Liver (tissue), 9 donors: Measurements from ENCODE around the gene NNMT. TPM values are rescaled to one million over a fixed set of nuclear protein-coding genes. Genes with fewer than 3 reads are reported as not detected.
"Not testable (repeated sequence)": the region's sequence is repeated elsewhere in the genome, so short reads cannot be mapped to it uniquely, and the experiment has no call there.

Experiments
- DNase-seq: peaks from one replicate; pipeline ENCODE4 v3.0.0-alpha.2; 2017; ENCODE audit warnings: low spot score
- H3K27ac ChIP-seq, 2 donors: one replicate each; pipeline ENCODE4 v1.7.0; 2013; ENCODE audit warnings: inconsistent platforms in 2 of 2, low read length in 2 of 2, control low read depth in 1 of 2, low read depth in 1 of 2, mild to moderate bottlenecking in 1 of 2
- H3K27me3 ChIP-seq, 4 donors: one replicate each; pipeline versions ENCODE4 v1.6.1 to v1.7.0; 2013; ENCODE audit warnings: low read length in 3 of 4, inconsistent platforms in 1 of 4, mild to moderate bottlenecking in 1 of 4, moderate library complexity in 1 of 4; ENCODE audit not compliant: control insufficient read depth in 4 of 4, insufficient read depth in 4 of 4
- H3K36me3 ChIP-seq, 4 donors: one replicate each; pipeline versions ENCODE4 v1.6.1 to v1.7.0; 2013; ENCODE audit warnings: low read length in 3 of 4, mild to moderate bottlenecking in 3 of 4, low read depth in 1 of 4, moderate library complexity in 1 of 4; ENCODE audit not compliant: control insufficient read depth in 4 of 4, insufficient read depth in 3 of 4
- H3K4me1 ChIP-seq, 4 donors: one replicate each; pipeline versions ENCODE4 v1.6.1 to v1.7.0; 2013; ENCODE audit warnings: low read length in 3 of 4, mild to moderate bottlenecking in 3 of 4, moderate library complexity in 1 of 4; ENCODE audit not compliant: control insufficient read depth in 4 of 4, insufficient read depth in 4 of 4
- H3K4me3 ChIP-seq, 3 donors: one replicate each; pipeline versions ENCODE4 v1.6.1 to v1.7.0; 2013; ENCODE audit warnings: low read length in 3 of 3, control low read depth in 1 of 3, low read depth in 1 of 3, mild to moderate bottlenecking in 1 of 3
- H3K9ac ChIP-seq, 2 donors: one replicate each; pipeline ENCODE4 v1.7.0; 2013; ENCODE audit warnings: low read length in 2 of 2, mild to moderate bottlenecking in 2 of 2, moderate library complexity in 2 of 2, control low read depth in 1 of 2, low read depth in 1 of 2
- H3K9me3 ChIP-seq, 4 donors: one replicate each; pipeline versions ENCODE4 v1.6.1 to v1.7.0; 2013; ENCODE audit warnings: low read length in 3 of 4; ENCODE audit not compliant: control insufficient read depth in 4 of 4
- EGR1 ChIP-seq, 2 donors: IDR thresholded peaks; 2 replicates each; pipeline ENCODE4 v1.6.1; 2016 to 2018; ENCODE audit warnings: antibody characterized with exemption in 2 of 2, low read depth in 2 of 2
- FOXA1 ChIP-seq: IDR thresholded peaks from 2 replicates; pipeline ENCODE4 v1.6.1; 2016; ENCODE audit warnings: antibody characterized with exemption
- FOXA2 ChIP-seq: IDR thresholded peaks from 2 replicates; pipeline ENCODE4 v1.6.1; 2016; ENCODE audit warnings: antibody characterized with exemption
- GABPA ChIP-seq, 2 donors: IDR thresholded peaks in 1 of 2; conservative IDR thresholded peaks in 1 of 2; 2 replicates each; pipeline ENCODE4 v1.6.1; 2016; ENCODE audit warnings: antibody characterized with exemption in 2 of 2, mild to moderate bottlenecking in 1 of 2, moderate library complexity in 1 of 2
- HNF4A ChIP-seq, 2 donors: conservative IDR thresholded peaks; 2 replicates each; pipeline ENCODE4 v1.6.1; 2016; ENCODE audit warnings: antibody characterized with exemption in 2 of 2, mild to moderate bottlenecking in 2 of 2
- HNF4G ChIP-seq: IDR thresholded peaks from 2 replicates; pipeline ENCODE4 v1.6.1; 2016; ENCODE audit warnings: antibody characterized with exemption
- JUND ChIP-seq, 2 donors: IDR thresholded peaks; 2 replicates each; pipeline ENCODE4 v1.6.1; 2016; ENCODE audit warnings: antibody characterized with exemption in 2 of 2
- MAX ChIP-seq: IDR thresholded peaks from 2 replicates; pipeline ENCODE4 v1.6.1; 2016; ENCODE audit warnings: antibody characterized with exemption
- NR2F2 ChIP-seq: IDR thresholded peaks from 2 replicates; pipeline ENCODE4 v1.6.1; 2016; ENCODE audit warnings: antibody characterized with exemption
- RAD21 ChIP-seq, 2 donors: IDR thresholded peaks; 2 replicates each; pipeline ENCODE4 v1.6.1; 2016; ENCODE audit warnings: antibody characterized with exemption in 2 of 2, mild to moderate bottlenecking in 2 of 2
- REST ChIP-seq: IDR thresholded peaks from 2 replicates; pipeline ENCODE4 v1.6.1; 2016; ENCODE audit warnings: antibody characterized with exemption, mild to moderate bottlenecking
- RXRA ChIP-seq, 2 donors: IDR thresholded peaks; 2 replicates each; pipeline ENCODE4 v1.6.1; 2017 to 2018; ENCODE audit warnings: antibody characterized with exemption in 2 of 2, mild to moderate bottlenecking in 1 of 2
- SP1 ChIP-seq: IDR thresholded peaks from 2 replicates; pipeline ENCODE4 v1.6.1; 2018; ENCODE audit warnings: antibody characterized with exemption, mild to moderate bottlenecking
- TAF1 ChIP-seq: conservative IDR thresholded peaks from 2 replicates; pipeline ENCODE4 v1.6.1; 2016; ENCODE audit warnings: antibody characterized with exemption, mild to moderate bottlenecking
- YY1 ChIP-seq: IDR thresholded peaks from 2 replicates; pipeline ENCODE4 v1.6.1; 2016; ENCODE audit warnings: antibody characterized with exemption, mild to moderate bottlenecking
- WGBS: extraction: QIAGEN DNeasy Blood & Tissue Kit; methylation state at CpG from one replicate; pipeline ENCODE4 v1.1.7; 2013; 5-methylcytosine and 5-hydroxymethylcytosine counted together
- polyA plus RNA-seq, 2 donors: library from polyadenylated mRNA; stranded (reverse) in 1 of 2; unstranded in 1 of 2; fragments of 200-250 nt in 1 of 2; fragments of >200 nt in 1 of 2; fragmentation: Nextera tagmentation in 1 of 2; extraction: Ambion mirVana in 1 of 2; gene quantifications; one replicate each; pipeline versions ENCODE4 v1.2.1 to v1.2.3, GENCODE V29; 2013 to 2015
- total RNA-seq, 2 donors: library from RNA; depleted of rRNA; stranded (reverse); fragments of >200 nt; gene quantifications; one replicate each; pipeline ENCODE4 v1.2.3, GENCODE V29; 2014
- TF ChIP-seq, protein P1 (sequence below): IDR thresholded peaks from 2 replicates; pipeline ENCODE4 v1.6.1; 2016; ENCODE audit warnings: antibody characterized with exemption
- TF ChIP-seq, protein P2 (sequence below): IDR thresholded peaks from 2 replicates; pipeline ENCODE4 v1.6.1; 2016; ENCODE audit warnings: antibody characterized with exemption
- TF ChIP-seq, protein P3 (sequence below): fragments of 150-350 bp; IDR thresholded peaks from 2 replicates; pipeline ENCODE4 v1.5.1; 2017; ENCODE audit warnings: improper control_type of control experiment, low read depth, low read length; ENCODE audit not compliant: missing input control
- donor health status: healthy.
- donor health status: healthy.
- donor health status: healthy.
- donor health status: healthy.
- donor health status: healthy.

NNMT gene
- total and polyA plus RNA-seq, 4 donors = 0.47 to 3,724 (median 2,877) TPM

DNA sequence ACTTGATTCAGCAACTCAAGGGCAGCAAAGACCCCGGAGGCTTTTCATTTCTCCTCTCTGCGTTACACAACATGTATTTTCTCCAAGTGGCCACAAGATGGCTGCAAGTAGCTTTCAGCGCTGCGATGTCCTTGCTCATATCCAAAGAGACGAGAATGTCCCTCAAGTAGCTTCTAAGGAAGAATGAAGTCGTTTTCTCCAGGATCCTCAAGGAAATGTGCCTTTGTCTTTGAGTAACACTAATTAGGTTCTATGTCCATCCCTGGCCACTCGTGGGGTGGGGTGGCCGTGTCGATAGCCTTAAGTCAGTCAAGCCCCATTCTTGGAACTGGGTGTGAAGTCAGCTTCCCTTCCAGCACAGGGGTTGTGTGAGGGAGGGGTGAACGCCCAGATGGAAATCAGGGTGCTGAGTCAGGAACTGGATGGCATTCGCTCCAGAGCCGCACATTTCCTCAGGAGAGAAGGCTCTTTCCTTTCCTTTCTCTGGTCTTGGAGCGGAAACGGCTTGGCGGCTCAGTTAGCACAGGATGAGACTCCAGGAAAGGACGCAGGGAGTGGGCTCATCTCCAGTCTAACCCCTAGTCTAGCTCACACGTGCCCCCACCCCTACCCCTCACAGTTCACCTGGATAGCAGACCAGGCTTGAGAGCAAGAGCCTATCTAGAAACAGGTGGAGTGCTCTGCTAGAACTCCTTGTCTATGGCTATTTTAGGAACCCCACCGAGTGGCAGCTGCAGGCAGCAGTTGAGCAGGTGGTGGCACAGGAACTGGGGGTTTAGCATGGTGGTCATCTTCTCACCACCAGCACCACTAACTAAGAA, 44.3 kb downstream of the NNMT start:
- TF ChIP-seq SP1 = no peak
- no peak for TF ChIP-seq MAX
- TF ChIP-seq FOXA1 = no peak
- peak in 1 of 2 donors; percentile 18 for TF ChIP-seq RXRA (IDR thresholded peaks at IDR 0.05)
- TF ChIP-seq NR2F2 = no peak
- TF ChIP-seq YY1 = peak; percentile 34
- TF ChIP-seq, protein P1, sequence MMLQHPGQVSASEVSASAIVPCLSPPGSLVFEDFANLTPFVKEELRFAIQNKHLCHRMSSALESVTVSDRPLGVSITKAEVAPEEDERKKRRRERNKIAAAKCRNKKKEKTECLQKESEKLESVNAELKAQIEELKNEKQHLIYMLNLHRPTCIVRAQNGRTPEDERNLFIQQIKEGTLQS = no peak
- TF ChIP-seq JUND (IDR thresholded peaks at IDR 0.05) = peak in 1 of 2 donors; percentile 29
- no peak for TF ChIP-seq TAF1
- TF ChIP-seq, protein P2, sequence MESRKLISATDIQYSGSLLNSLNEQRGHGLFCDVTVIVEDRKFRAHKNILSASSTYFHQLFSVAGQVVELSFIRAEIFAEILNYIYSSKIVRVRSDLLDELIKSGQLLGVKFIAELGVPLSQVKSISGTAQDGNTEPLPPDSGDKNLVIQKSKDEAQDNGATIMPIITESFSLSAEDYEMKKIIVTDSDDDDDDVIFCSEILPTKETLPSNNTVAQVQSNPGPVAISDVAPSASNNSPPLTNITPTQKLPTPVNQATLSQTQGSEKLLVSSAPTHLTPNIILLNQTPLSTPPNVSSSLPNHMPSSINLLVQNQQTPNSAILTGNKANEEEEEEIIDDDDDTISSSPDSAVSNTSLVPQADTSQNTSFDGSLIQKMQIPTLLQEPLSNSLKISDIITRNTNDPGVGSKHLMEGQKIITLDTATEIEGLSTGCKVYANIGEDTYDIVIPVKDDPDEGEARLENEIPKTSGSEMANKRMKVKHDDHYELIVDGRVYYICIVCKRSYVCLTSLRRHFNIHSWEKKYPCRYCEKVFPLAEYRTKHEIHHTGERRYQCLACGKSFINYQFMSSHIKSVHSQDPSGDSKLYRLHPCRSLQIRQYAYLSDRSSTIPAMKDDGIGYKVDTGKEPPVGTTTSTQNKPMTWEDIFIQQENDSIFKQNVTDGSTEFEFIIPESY = no peak
- TF ChIP-seq GABPA (IDR thresholded peaks at IDR 0.05 in 1 of 2, conservative IDR thresholded peaks at IDR 0.05 in 1 of 2) = no peak
- TF ChIP-seq REST = no peak
- peak; percentile 88 to 91 for TF ChIP-seq RAD21 (IDR thresholded peaks at IDR 0.05)
- peak in 1 of 2 donors; percentile 40 for TF ChIP-seq HNF4A (conservative IDR thresholded peaks at IDR 0.05)
- no peak for TF ChIP-seq EGR1 (IDR thresholded peaks at IDR 0.05; ENCODE audit: low read depth in 2 of 2)
- no peak for TF ChIP-seq HNF4G
- TF ChIP-seq, protein P3, sequence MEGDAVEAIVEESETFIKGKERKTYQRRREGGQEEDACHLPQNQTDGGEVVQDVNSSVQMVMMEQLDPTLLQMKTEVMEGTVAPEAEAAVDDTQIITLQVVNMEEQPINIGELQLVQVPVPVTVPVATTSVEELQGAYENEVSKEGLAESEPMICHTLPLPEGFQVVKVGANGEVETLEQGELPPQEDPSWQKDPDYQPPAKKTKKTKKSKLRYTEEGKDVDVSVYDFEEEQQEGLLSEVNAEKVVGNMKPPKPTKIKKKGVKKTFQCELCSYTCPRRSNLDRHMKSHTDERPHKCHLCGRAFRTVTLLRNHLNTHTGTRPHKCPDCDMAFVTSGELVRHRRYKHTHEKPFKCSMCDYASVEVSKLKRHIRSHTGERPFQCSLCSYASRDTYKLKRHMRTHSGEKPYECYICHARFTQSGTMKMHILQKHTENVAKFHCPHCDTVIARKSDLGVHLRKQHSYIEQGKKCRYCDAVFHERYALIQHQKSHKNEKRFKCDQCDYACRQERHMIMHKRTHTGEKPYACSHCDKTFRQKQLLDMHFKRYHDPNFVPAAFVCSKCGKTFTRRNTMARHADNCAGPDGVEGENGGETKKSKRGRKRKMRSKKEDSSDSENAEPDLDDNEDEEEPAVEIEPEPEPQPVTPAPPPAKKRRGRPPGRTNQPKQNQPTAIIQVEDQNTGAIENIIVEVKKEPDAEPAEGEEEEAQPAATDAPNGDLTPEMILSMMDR = peak; percentile 66
- TF ChIP-seq FOXA2 = no peak
- Histone ChIP-seq H3K4me3 (no peak overlapping the region), H3K27ac (peak overlapping the region in 1 of 2 donors; percentile 14), H3K4me1 (peaks cover 3 to 13% (median 9%) of the 10 kb centered on the region in 4 donors), H3K27me3 (no peaks in the 10 kb centered on the region), H3K36me3 (no peaks in the 10 kb centered on the region), H3K9me3 (no peaks in the 10 kb centered on the region), H3K9ac (peak overlapping the region in 1 of 2 donors; percentile 16)
- DNase-seq = peak; percentile 35
- WGBS = 28% methylated on average over 18 of the region's 18 CpGs

DNA sequence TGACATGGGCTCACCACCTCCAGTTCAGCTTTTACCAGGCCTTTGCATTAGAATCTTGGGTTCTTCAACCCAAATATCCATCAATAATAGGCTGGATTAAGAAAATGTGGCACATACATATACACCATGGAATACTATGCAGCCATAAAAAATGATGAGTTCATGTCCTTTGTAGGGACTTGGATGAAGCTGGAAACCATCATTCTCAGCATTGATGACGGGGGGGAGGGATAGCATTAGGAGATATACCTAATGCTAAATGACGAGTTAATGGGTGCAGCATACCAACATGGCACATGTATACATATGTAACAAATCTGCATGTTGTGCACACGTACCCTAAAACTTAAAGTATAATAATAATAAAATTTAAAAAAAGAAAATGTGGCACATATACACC, 45.5 kb downstream of the NNMT start:
- H3K9me3 ChIP-seq, H3K27ac ChIP-seq, DNase-seq, H3K27me3 ChIP-seq, H3K4me3 ChIP-seq, H3K9ac ChIP-seq, H3K36me3 ChIP-seq: not testable (repeated sequence)
- peaks cover 3 to 19% (median 14%) of the 10 kb centered on the region in 4 donors for H3K4me1 ChIP-seq
- WGBS = 96% methylated on average over 3 of the region's 3 CpGs
